Stimulated activated CD4-positive, alpha-beta T cell treated with anti-CD3 and anti-CD28 coated beads, Interleukin-12 subunit alpha, Interleukin-12 subunit beta, amount 100 ng/mL, for 24 hours (primary cell): ENCODE results near the gene PCGF3.
"Not testable (repeated sequence)": the region's sequence is repeated elsewhere in the genome, so short reads cannot be mapped to it uniquely, and the experiment has no call there.

ENCODE experiments used
- DNase-seq, 2 experiments: peaks; one replicate each; pipeline ENCODE4 v3.0.0-alpha.2; 2020; ENCODE audit warnings: low read depth in 2 of 2

PCGF3 gene

GRCh38 chr4:704198-704891, 1.3 kb upstream of the PCGF3 start:
- no peak for DNase-seq

GRCh38 chr4:704971-705277, 708 bp upstream of the PCGF3 start:
- no peak for DNase-seq

GRCh38 chr4:706083-706633, 526 bp downstream of the PCGF3 start:
- DNase-seq: not testable (repeated sequence)

- no peak for DNase-seq
Observed at GRCh38 chr4:706834-707598, 1.4 kb downstream of the PCGF3 start.

- DNase-seq: no peak
Observed at GRCh38 chr4:707929-708630, 2.4 kb downstream of the PCGF3 start.

- DNase-seq: no peak
Observed at GRCh38 chr4:708631-708933, 3.0 kb downstream of the PCGF3 start.

GRCh38 chr4:709348-709747, 3.7 kb downstream of the PCGF3 start:
- no peak for DNase-seq

GRCh38 chr4:710116-710515, 4.5 kb downstream of the PCGF3 start:
- DNase-seq: no peak

GRCh38 chr4:710916-711315, 5.3 kb downstream of the PCGF3 start:
- DNase-seq: no peak

- DNase-seq: no peak
Observed at GRCh38 chr4:712093-712492, 6.5 kb downstream of the PCGF3 start.

- DNase-seq: no peak
Observed at GRCh38 chr4:712916-713632, 7.4 kb downstream of the PCGF3 start.

GRCh38 chr4:714087-714486, 8.5 kb downstream of the PCGF3 start:
- no peak for DNase-seq

GRCh38 chr4:717601-718320, 12.1 kb downstream of the PCGF3 start:
- no peak for DNase-seq

- no peak for DNase-seq
Observed at GRCh38 chr4:718460-718859, 12.8 kb downstream of the PCGF3 start.

GRCh38 chr4:720111-720860, 14.7 kb downstream of the PCGF3 start:
- DNase-seq: no peak

GRCh38 chr4:721261-722168, 15.9 kb downstream of the PCGF3 start:
- DNase-seq: no peak

- DNase-seq: no peak
Observed at GRCh38 chr4:722169-722725, 16.6 kb downstream of the PCGF3 start.

- DNase-seq: no peak
Observed at GRCh38 chr4:722851-723360, 17.3 kb downstream of the PCGF3 start.
